ENCODE measurements around the gene RPS2.

Gene RPS2

GRCh38 chr16:1998852-1999801 is 34.5 kb upstream of the RPS2 start:
- DNase-seq, result no peak

- no peak for DNase-seq
Observed at GRCh38 chr16:1998360-1998835, 33.8 kb upstream of the RPS2 start.

GRCh38 chr16:1997494-1998359 is 33.1 kb upstream of the RPS2 start:
- DNase-seq, result no peak

DNA sequence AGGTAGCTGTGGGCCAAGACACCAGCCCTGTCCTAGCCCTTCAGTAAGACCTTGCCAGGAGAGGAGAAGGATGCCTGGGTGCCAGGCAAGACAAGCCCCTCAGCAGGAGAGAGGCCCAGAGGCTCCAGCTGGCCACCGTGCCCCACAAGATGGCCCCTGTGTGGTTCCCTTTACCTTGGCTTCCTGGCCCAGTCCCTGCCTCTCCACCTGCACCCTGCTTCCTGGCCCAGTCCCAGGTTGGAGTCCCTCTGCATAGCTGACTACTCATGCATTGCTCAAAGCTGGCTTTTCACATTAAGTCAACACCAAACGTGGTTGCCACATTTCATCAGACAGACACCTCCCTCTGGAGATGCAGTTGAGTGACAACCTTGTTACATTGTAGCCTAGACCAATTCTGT is 29.1 kb upstream of the RPS2 start:
- DNase-seq, result no peak

GRCh38 chr16:1992704-1993317 is 28.2 kb upstream of the RPS2 start:
- no peak for DNase-seq

GRCh38 chr16:1991948-1992703 is 27.5 kb upstream of the RPS2 start:
- DNase-seq, result peak; percentile 99

- no peak for DNase-seq
Observed at GRCh38 chr16:1991588-1991947, 26.9 kb upstream of the RPS2 start.

GRCh38 chr16:1991135-1991551 is 26.5 kb upstream of the RPS2 start:
- peak; percentile 82 for DNase-seq

- DNase-seq, result no peak
Observed at GRCh38 chr16:1990351-1991134, 25.9 kb upstream of the RPS2 start.

DNA sequence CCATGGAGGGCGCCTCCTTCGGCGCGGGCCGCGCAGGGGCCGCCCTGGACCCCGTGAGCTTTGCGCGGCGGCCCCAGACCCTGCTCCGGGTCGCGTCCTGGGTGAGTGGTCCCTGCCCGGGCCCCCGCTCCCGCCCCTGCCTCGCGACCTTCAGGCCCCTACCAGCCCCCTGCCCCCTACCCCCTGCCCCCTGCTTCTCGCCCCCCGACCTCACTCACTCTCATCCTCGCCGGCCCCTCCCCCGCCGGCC is 25.4 kb upstream of the RPS2 start:
- DNase-seq, result no peak

GRCh38 chr16:1989209-1990100 is 24.8 kb upstream of the RPS2 start, which contains the start of gene SYNGR3:
Gene SYNGR3, plus strand, starts transcription at chr16:1989970. Its CDS starts 133 bp downstream, at chr16:1990103.
- no peak for DNase-seq

GRCh38 chr16:1987198-1987597 is 22.6 kb upstream of the RPS2 start:
- no peak for DNase-seq

DNA sequence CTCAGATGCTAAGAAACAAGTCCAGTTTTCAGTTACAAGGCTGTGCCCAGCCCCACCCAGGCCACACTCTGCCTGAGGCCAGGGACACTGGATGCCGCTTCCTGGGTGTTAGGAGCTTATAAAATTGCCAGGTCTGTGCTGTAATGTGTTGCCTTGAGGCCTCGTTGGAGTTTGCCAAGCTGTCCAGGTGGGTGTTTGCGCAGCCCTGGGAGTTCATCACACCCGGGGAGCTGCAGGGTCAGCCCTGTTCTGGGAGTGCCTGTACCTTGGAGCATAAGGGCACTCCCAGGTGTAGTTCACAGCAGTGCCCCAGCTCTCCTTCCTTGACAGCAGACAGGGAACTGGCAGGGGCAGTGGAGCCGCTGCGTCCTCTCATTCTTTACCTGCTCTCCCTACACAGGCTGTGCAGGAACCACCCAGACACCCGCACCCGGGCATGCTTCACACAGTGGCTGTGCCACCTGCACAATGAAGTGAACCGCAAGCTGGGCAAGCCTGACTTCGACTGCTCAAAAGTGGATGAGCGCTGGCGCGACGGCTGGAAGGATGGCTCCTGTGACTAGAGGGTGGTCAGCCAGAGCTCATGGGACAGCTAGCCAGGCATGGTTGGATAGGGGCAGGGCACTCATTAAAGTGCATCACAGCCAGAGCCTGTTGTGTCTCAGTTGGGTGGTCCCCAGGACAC is 21.0 kb upstream of the RPS2 start:
- DNase-seq, result no peak

- peak; percentile 76 for DNase-seq
Observed at GRCh38 chr16:1984347-1985225, 20.0 kb upstream of the RPS2 start.

DNA sequence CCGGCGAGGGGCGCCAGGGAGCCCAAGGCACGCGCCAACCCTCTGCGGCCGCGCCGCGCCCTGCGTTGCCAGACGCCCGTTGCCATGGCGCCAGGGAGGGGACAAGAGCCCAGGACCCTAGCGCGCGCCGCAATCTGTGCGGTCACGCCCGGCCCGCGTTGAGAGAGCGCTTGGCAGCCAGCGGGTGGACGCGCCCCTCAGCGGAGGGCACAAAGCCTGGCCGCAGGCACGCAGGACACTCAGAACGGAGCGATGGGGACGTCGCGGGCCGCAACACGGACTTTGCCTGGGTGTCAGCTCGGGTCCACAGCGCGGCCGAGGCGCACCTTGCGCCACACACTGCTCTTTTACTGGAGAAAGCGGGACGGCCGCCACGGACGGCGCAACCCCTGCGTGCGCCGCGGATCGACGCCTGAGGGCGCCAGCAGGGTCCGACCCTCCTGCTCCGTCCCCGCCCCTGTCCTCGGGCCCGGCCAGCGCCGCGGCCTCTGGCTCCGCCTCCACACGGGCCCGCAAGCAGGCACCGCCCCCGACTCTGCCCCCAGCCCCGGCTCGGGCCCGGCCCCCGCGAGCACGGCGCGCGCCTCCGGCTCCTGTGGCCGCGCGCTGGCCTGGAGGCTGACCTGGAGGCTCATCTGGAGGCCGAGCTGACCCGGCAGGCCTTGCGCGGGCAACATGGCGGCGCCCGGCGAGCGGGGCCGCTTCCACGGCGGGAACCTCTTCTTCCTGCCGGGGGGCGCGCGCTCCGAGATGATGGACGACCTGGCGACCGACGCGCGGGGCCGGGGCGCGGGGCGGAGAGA is 19.1 kb upstream of the RPS2 start, which contains the start of gene GFER:
Gene GFER (plus strand): TSS at position 650 of the 803 bp plus-strand sequence. CDS start 26 bp downstream, at position 676.
- peak; percentile 88 for DNase-seq

- no peak for DNase-seq
Observed at GRCh38 chr16:1982991-1983543, 18.4 kb upstream of the RPS2 start.

- no peak for DNase-seq
Observed at GRCh38 chr16:1982013-1982433, 17.4 kb upstream of the RPS2 start.

- DNase-seq, result no peak
Observed at GRCh38 chr16:1981398-1981836, 16.8 kb upstream of the RPS2 start, which contains the start of gene NOXO1. Gene NOXO1, minus strand, starts transcription at chr16:1981469. Its CDS starts 290 bp downstream, at chr16:1981179.

All from activated CD8-positive, alpha-beta memory T cell treated with anti-CD3 and anti-CD28 coated beads for 24 hours (primary cell).